ENCODE results near the gene RXFP2.

RXFP2 gene

DNA sequence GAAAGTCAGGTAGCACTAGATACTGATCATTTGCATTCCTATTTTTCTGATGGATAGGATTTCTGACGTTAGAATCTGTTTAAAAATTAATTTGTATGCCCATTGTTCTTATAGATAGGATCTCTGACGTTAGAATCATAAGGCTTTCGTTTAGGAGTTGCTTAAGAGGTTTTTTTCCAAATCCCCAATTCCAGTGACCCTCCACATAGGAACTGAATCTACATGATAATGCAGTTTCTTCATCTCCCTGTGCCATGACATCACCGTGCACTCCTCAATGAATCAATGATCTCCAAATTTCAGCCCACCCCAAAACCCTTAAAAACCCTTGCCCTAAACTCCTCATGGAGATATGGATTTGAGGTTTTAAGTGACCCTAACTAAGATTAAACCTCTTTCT, 87.2 kb downstream of the RXFP2 start:
- Histone ChIP-seq H4K20me1 (ENCODE audit: insufficient read depth, low read length) (no peaks in the 10 kb centered on the region), H2AFZ (ENCODE audit: low read length) (no peak overlapping the region), H3K9me3 (replicated peaks; ENCODE audit: insufficient read depth, low read length) (no peaks in the 10 kb centered on the region), H3K4me3 (ENCODE audit: low read length) (no peak overlapping the region), H3K9ac (ENCODE audit: low read length) (no peak overlapping the region), H3F3A (ENCODE audit: insufficient read depth, low read length) (no peaks in the 10 kb centered on the region), H3K4me1 (ENCODE audit: low read length) (no peaks in the 10 kb centered on the region), H3K27me3 (replicated peaks; ENCODE audit: insufficient read depth, low read length) (no peaks in the 10 kb centered on the region), H3K4me2 (ENCODE audit: low read depth, low read length) (no peak overlapping the region), H3K79me2 (ENCODE audit: low read length) (no peaks in the 10 kb centered on the region), H3K27ac (ENCODE audit: low read length) (no peak overlapping the region), H3K36me3 (replicated peaks; ENCODE audit: insufficient read depth, low read length) (no peaks in the 10 kb centered on the region), H3K9me2 (replicated peaks; ENCODE audit: insufficient read depth, low read length) (no peaks in the 10 kb centered on the region)
- no peak for DNase-seq
- TF ChIP-seq EZH2phosphoT487 (IDR thresholded peaks at IDR 0.05; ENCODE audit: low read length) (no peak), EZH2 (optimal IDR thresholded peaks at IDR 0.05; ENCODE audit: low read depth, low read length) (no peak)
- TF ChIP-seq, protein P1, sequence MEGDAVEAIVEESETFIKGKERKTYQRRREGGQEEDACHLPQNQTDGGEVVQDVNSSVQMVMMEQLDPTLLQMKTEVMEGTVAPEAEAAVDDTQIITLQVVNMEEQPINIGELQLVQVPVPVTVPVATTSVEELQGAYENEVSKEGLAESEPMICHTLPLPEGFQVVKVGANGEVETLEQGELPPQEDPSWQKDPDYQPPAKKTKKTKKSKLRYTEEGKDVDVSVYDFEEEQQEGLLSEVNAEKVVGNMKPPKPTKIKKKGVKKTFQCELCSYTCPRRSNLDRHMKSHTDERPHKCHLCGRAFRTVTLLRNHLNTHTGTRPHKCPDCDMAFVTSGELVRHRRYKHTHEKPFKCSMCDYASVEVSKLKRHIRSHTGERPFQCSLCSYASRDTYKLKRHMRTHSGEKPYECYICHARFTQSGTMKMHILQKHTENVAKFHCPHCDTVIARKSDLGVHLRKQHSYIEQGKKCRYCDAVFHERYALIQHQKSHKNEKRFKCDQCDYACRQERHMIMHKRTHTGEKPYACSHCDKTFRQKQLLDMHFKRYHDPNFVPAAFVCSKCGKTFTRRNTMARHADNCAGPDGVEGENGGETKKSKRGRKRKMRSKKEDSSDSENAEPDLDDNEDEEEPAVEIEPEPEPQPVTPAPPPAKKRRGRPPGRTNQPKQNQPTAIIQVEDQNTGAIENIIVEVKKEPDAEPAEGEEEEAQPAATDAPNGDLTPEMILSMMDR (IDR thresholded peaks at IDR 0.05; ENCODE audit: low read length): no peak

DNA sequence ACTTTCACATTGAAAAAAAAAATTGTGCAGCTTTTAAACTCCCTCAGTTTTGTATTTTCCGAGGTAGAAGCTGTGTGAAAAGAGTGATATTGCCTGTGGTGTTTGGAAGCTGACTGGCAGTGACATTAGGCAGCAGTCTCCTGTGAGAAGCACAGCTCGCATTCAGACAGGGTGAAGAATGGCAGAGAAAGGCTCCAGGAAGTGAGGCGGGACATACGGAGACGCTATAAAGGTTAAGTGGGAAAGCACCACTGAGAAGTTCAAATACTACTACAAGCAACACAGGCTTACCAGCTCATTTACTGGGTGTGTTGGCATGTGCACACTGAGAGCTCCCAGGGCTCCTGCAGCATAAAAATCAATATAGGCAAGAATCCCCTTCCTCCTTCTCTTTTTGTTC, 88.4 kb downstream of the RXFP2 start:
- TF ChIP-seq, protein P1 (IDR thresholded peaks at IDR 0.05; ENCODE audit: low read length): no peak
- TF ChIP-seq EZH2phosphoT487 (IDR thresholded peaks at IDR 0.05; ENCODE audit: low read length): no peak
- TF ChIP-seq EZH2 (optimal IDR thresholded peaks at IDR 0.05; ENCODE audit: low read depth, low read length): no peak
- no peak overlapping the region for H3K4me2 ChIP-seq (ENCODE audit: low read depth, low read length)
- H4K20me1 ChIP-seq (ENCODE audit: insufficient read depth, low read length): no peaks in the 10 kb centered on the region
- H3K4me3 ChIP-seq (ENCODE audit: low read length): no peak overlapping the region
- H3K27me3 ChIP-seq (replicated peaks; ENCODE audit: insufficient read depth, low read length): no peaks in the 10 kb centered on the region
- H3K9ac ChIP-seq (ENCODE audit: low read length): no peak overlapping the region
- no peaks in the 10 kb centered on the region for H3K36me3 ChIP-seq (replicated peaks; ENCODE audit: insufficient read depth, low read length)
- H2AFZ ChIP-seq (ENCODE audit: low read length): no peak overlapping the region
- no peak for DNase-seq
- H3K4me1 ChIP-seq (ENCODE audit: low read length): no peaks in the 10 kb centered on the region
- H3K79me2 ChIP-seq (ENCODE audit: low read length): no peaks in the 10 kb centered on the region
- H3K9me3 ChIP-seq (replicated peaks; ENCODE audit: insufficient read depth, low read length): no peaks in the 10 kb centered on the region
- no peaks in the 10 kb centered on the region for H3F3A ChIP-seq (ENCODE audit: insufficient read depth, low read length)
- H3K27ac ChIP-seq (ENCODE audit: low read length): no peak overlapping the region
- H3K9me2 ChIP-seq (replicated peaks; ENCODE audit: insufficient read depth, low read length): no peaks in the 10 kb centered on the region

DNA sequence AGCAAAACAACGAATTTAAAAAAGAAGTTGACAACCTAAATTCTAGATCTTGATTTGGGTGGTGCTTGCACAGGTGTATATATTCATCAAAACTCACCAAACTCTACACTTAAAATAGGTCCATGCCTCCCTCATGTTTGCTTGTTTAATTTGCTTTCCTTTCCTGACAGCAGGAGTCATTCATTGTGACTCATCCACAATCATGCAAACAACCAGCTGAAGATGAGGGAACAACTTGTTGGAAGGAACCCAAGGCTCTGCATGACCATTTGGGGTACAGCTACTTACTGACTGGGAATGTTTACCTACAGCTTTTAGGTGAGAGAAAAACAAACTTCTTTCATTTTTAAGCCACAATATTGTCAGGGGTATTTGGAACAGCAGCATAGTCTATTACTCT, 96.6 kb downstream of the RXFP2 start:
- DNase-seq: no peak
- no peaks in the 10 kb centered on the region for H3F3A ChIP-seq (ENCODE audit: insufficient read depth, low read length)
- H3K4me2 ChIP-seq (ENCODE audit: low read depth, low read length): no peak overlapping the region
- no peaks in the 10 kb centered on the region for H4K20me1 ChIP-seq (ENCODE audit: insufficient read depth, low read length)
- no peak overlapping the region for H2AFZ ChIP-seq (ENCODE audit: low read length)
- no peaks in the 10 kb centered on the region for H3K4me1 ChIP-seq (ENCODE audit: low read length)
- TF ChIP-seq EZH2phosphoT487 (IDR thresholded peaks at IDR 0.05; ENCODE audit: low read length) (no peak), EZH2 (optimal IDR thresholded peaks at IDR 0.05; ENCODE audit: low read depth, low read length) (no peak)
- TF ChIP-seq, protein P1 (IDR thresholded peaks at IDR 0.05; ENCODE audit: low read length): no peak
- no peak overlapping the region for H3K4me3 ChIP-seq (ENCODE audit: low read length)
- no peaks in the 10 kb centered on the region for H3K9me3 ChIP-seq (replicated peaks; ENCODE audit: insufficient read depth, low read length)
- no peaks in the 10 kb centered on the region for H3K36me3 ChIP-seq (replicated peaks; ENCODE audit: insufficient read depth, low read length)
- H3K9me2 ChIP-seq (replicated peaks; ENCODE audit: insufficient read depth, low read length): no peaks in the 10 kb centered on the region
- no peaks in the 10 kb centered on the region for H3K27me3 ChIP-seq (replicated peaks; ENCODE audit: insufficient read depth, low read length)
- H3K79me2 ChIP-seq (ENCODE audit: low read length): no peaks in the 10 kb centered on the region
- no peak overlapping the region for H3K27ac ChIP-seq (ENCODE audit: low read length)
- H3K9ac ChIP-seq (ENCODE audit: low read length): no peak overlapping the region

Measured in MM.1S (cell line).